ENCODE results near the gene PEDS1. TPM values are rescaled to one million over a fixed set of nuclear protein-coding genes. Genes with fewer than 3 reads are reported as not detected.

The PEDS1 gene
- total RNA-seq, 1 experiment from 2014 or later = 35.6 TPM

DNA sequence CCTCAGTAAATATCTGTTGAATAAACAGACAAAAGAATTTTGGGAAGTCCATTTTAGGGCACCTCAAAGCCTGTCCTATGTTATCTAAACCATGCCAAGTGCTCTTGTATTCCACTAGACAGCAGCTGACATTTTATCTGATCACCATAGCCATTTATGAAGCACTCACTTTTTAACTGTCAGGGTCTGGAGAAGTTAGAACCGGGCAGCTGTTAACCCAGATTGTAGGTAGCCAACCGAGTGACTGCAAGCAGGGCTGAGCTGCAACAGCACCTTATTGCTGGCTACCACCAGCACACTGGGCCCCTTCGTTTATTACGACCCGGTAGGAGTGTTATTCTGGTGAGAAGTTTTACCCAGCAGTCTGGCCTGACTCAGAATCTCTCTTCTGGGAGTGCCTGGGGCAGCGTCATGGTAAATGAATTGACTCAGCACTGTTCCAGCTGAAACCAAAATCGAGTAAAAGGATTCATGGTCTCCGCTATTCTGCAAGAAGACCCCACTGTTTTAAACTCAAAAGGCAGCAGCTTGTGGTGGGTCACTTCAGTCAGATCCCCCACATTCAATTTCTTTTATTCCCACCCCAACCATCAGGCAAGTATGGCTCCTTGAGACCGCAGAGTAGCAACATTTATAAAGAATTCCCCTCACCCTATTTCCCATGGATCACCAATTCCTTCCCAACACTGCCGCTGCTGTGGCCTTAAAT lies 42.2 kb downstream of the PEDS1 start:
- ChIA-PET CTCF (interaction anchor here (1.7 to 2.6 kb wide), 3 partner anchors 25 to 40 kb away, joined by 7 to 9 read pairs (median 8); no protein-coding TSS in a partner anchor), POLR2A (no interaction called here)
- Mint-ChIP-seq H3K9me3 (no peaks in the 10 kb centered on the region), H3K4me3 (peak overlapping the region; percentile 98), H3K36me3 (no peaks in the 10 kb centered on the region), H3K27me3 (ENCODE audit: low read depth) (no peaks in the 10 kb centered on the region), H3K4me1 (peaks cover 77% of the 10 kb centered on the region), H3K27ac (peak overlapping the region; percentile 86)
- ATAC-seq = no peak
- DNase-seq (ENCODE audit: low spot score) = no peak
- TF ChIP-seq ATF1 (CRISPR knock-in tag; IDR thresholded peaks at IDR 0.05) (no peak), NFYB (CRISPR knock-in tag; conservative IDR thresholded peaks at IDR 0.05; ENCODE audit: low read depth) (no peak), TCF7 (CRISPR knock-in tag; IDR thresholded peaks at IDR 0.05; ENCODE audit: low read depth) (no peak), MXD4 (CRISPR knock-in tag; IDR thresholded peaks at IDR 0.05; ENCODE audit: borderline replicate concordance) (no peak), GTF2I (CRISPR knock-in tag; conservative IDR thresholded peaks at IDR 0.05) (no peak), CBFB (CRISPR knock-in tag; IDR thresholded peaks at IDR 0.05; ENCODE audit: low read depth) (no peak), GABPB1 (CRISPR knock-in tag; IDR thresholded peaks at IDR 0.05) (no peak), NFE2L1 (CRISPR knock-in tag; IDR thresholded peaks at IDR 0.05) (no peak)
- TF ChIP-seq, protein P1, sequence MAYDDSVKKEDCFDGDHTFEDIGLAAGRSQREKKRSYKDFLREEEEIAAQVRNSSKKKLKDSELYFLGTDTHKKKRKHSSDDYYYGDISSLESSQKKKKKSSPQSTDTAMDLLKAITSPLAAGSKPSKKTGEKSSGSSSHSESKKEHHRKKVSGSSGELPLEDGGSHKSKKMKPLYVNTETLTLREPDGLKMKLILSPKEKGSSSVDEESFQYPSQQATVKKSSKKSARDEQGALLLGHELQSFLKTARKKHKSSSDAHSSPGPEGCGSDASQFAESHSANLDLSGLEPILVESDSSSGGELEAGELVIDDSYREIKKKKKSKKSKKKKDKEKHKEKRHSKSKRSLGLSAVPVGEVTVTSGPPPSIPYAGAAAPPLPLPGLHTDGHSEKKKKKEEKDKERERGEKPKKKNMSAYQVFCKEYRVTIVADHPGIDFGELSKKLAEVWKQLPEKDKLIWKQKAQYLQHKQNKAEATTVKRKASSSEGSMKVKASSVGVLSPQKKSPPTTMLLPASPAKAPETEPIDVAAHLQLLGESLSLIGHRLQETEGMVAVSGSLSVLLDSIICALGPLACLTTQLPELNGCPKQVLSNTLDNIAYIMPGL (CRISPR knock-in tag; IDR thresholded peaks at IDR 0.05) = no peak
- TF ChIP-seq, protein P2, sequence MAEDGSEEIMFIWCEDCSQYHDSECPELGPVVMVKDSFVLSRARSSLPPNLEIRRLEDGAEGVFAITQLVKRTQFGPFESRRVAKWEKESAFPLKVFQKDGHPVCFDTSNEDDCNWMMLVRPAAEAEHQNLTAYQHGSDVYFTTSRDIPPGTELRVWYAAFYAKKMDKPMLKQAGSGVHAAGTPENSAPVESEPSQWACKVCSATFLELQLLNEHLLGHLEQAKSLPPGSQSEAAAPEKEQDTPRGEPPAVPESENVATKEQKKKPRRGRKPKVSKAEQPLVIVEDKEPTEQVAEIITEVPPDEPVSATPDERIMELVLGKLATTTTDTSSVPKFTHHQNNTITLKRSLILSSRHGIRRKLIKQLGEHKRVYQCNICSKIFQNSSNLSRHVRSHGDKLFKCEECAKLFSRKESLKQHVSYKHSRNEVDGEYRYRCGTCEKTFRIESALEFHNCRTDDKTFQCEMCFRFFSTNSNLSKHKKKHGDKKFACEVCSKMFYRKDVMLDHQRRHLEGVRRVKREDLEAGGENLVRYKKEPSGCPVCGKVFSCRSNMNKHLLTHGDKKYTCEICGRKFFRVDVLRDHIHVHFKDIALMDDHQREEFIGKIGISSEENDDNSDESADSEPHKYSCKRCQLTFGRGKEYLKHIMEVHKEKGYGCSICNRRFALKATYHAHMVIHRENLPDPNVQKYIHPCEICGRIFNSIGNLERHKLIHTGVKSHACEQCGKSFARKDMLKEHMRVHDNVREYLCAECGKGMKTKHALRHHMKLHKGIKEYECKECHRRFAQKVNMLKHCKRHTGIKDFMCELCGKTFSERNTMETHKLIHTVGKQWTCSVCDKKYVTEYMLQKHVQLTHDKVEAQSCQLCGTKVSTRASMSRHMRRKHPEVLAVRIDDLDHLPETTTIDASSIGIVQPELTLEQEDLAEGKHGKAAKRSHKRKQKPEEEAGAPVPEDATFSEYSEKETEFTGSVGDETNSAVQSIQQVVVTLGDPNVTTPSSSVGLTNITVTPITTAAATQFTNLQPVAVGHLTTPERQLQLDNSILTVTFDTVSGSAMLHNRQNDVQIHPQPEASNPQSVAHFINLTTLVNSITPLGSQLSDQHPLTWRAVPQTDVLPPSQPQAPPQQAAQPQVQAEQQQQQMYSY (CRISPR knock-in tag; IDR thresholded peaks at IDR 0.05) = no peak
- TF ChIP-seq, protein P3, sequence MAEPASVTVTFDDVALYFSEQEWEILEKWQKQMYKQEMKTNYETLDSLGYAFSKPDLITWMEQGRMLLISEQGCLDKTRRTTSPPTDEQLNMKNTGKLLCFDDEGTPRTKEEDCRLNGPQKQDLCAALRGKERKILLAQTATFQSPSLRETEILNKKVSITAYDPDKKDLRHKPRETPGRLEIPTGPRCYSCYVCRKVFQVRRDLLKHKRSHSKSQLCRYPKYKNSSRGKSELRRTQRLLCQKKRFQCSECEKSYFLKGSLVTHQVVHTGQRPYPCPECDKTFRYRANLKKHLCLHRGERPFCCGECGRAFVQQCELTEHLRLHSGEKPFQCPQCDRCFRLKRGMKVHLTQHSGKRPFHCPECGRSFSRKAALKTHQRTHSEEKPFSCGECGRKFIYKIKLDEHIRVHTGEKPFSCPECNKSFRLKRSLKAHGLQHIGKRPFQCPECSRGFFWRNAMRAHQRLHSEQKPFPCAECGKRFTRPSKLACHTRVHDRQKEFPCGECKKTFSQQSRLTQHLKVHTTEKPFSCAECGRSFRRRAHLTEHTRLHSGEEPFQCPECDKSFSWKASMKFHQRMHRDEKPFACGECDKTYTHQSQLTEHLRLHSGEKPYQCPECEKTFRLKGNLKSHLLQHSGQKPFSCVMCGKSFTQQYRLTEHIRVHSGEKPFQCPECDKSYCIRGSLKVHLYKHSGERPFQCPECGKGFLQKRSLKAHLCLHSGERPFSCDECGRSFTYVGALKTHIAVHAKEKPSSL (CRISPR knock-in tag; conservative IDR thresholded peaks at IDR 0.05) = no peak
- TF ChIP-seq, protein P4, sequence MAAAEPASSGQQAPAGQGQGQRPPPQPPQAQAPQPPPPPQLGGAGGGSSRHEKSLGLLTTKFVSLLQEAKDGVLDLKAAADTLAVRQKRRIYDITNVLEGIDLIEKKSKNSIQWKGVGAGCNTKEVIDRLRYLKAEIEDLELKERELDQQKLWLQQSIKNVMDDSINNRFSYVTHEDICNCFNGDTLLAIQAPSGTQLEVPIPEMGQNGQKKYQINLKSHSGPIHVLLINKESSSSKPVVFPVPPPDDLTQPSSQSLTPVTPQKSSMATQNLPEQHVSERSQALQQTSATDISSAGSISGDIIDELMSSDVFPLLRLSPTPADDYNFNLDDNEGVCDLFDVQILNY (CRISPR knock-in tag; IDR thresholded peaks at IDR 0.05) = no peak
- TF ChIP-seq, protein P5, sequence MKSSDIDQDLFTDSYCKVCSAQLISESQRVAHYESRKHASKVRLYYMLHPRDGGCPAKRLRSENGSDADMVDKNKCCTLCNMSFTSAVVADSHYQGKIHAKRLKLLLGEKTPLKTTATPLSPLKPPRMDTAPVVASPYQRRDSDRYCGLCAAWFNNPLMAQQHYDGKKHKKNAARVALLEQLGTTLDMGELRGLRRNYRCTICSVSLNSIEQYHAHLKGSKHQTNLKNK (CRISPR knock-in tag; IDR thresholded peaks at IDR 0.05) = no peak
- TF ChIP-seq, protein P6, sequence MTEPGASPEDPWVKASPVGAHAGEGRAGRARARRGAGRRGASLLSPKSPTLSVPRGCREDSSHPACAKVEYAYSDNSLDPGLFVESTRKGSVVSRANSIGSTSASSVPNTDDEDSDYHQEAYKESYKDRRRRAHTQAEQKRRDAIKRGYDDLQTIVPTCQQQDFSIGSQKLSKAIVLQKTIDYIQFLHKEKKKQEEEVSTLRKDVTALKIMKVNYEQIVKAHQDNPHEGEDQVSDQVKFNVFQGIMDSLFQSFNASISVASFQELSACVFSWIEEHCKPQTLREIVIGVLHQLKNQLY (CRISPR knock-in tag; IDR thresholded peaks at IDR 0.05) = no peak
- TF ChIP-seq, protein P7, sequence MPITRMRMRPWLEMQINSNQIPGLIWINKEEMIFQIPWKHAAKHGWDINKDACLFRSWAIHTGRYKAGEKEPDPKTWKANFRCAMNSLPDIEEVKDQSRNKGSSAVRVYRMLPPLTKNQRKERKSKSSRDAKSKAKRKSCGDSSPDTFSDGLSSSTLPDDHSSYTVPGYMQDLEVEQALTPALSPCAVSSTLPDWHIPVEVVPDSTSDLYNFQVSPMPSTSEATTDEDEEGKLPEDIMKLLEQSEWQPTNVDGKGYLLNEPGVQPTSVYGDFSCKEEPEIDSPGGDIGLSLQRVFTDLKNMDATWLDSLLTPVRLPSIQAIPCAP (CRISPR knock-in tag; IDR thresholded peaks at IDR 0.05) = no peak
- TF ChIP-seq, protein P8, sequence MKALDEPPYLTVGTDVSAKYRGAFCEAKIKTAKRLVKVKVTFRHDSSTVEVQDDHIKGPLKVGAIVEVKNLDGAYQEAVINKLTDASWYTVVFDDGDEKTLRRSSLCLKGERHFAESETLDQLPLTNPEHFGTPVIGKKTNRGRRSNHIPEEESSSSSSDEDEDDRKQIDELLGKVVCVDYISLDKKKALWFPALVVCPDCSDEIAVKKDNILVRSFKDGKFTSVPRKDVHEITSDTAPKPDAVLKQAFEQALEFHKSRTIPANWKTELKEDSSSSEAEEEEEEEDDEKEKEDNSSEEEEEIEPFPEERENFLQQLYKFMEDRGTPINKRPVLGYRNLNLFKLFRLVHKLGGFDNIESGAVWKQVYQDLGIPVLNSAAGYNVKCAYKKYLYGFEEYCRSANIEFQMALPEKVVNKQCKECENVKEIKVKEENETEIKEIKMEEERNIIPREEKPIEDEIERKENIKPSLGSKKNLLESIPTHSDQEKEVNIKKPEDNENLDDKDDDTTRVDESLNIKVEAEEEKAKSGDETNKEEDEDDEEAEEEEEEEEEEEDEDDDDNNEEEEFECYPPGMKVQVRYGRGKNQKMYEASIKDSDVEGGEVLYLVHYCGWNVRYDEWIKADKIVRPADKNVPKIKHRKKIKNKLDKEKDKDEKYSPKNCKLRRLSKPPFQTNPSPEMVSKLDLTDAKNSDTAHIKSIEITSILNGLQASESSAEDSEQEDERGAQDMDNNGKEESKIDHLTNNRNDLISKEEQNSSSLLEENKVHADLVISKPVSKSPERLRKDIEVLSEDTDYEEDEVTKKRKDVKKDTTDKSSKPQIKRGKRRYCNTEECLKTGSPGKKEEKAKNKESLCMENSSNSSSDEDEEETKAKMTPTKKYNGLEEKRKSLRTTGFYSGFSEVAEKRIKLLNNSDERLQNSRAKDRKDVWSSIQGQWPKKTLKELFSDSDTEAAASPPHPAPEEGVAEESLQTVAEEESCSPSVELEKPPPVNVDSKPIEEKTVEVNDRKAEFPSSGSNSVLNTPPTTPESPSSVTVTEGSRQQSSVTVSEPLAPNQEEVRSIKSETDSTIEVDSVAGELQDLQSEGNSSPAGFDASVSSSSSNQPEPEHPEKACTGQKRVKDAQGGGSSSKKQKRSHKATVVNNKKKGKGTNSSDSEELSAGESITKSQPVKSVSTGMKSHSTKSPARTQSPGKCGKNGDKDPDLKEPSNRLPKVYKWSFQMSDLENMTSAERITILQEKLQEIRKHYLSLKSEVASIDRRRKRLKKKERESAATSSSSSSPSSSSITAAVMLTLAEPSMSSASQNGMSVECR (CRISPR knock-in tag; IDR thresholded peaks at IDR 0.05; ENCODE audit: borderline replicate concordance) = no peak
- TF ChIP-seq, protein P9, sequence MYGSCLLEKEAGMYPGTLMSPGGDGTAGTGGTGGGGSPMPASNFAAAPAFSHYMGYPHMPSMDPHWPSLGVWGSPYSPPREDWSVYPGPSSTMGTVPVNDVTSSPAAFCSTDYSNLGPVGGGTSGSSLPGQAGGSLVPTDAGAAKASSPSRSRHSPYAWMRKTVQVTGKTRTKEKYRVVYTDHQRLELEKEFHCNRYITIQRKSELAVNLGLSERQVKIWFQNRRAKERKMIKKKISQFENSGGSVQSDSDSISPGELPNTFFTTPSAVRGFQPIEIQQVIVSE (CRISPR knock-in tag; IDR thresholded peaks at IDR 0.05; ENCODE audit: borderline replicate concordance) = no peak
- TF ChIP-seq, protein P10, sequence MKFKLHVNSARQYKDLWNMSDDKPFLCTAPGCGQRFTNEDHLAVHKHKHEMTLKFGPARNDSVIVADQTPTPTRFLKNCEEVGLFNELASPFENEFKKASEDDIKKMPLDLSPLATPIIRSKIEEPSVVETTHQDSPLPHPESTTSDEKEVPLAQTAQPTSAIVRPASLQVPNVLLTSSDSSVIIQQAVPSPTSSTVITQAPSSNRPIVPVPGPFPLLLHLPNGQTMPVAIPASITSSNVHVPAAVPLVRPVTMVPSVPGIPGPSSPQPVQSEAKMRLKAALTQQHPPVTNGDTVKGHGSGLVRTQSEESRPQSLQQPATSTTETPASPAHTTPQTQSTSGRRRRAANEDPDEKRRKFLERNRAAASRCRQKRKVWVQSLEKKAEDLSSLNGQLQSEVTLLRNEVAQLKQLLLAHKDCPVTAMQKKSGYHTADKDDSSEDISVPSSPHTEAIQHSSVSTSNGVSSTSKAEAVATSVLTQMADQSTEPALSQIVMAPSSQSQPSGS (CRISPR knock-in tag; IDR thresholded peaks at IDR 0.05; ENCODE audit: borderline replicate concordance, low read depth) = no peak
